Spleen (tissue), 7 donors: ENCODE data around the gene LMAN1.

Experiments
- POLR2A ChIP-seq, 3 donors: fragments of 450-650 bp; IDR thresholded peaks; one replicate each; pipeline ENCODE4 v1.5.1; 2017; ENCODE audit warnings: antibody characterized with exemption in 3 of 3, mild to moderate bottlenecking in 1 of 3
- POLR2AphosphoS5 ChIP-seq, 3 donors: sonication (generic); formaldehyde crosslinking; IDR thresholded peaks; one replicate each; pipeline ENCODE4 v1.5.1; 2017; ENCODE audit warnings: antibody characterized with exemption in 3 of 3
- TF ChIP-seq, protein P1 (sequence below), 11 experiments: fragments of 200-600 bp in 7 of 11; fragments of 450-650 bp in 4 of 11; sonication (generic) in 4 of 11; IDR thresholded peaks in 8 of 11; conservative IDR thresholded peaks in 3 of 11; 1 replicate in 7 of 11; 2 replicates in 4 of 11; pipeline versions ENCODE4 v1.4.0 to v1.8.0; 2016 to 2021; ENCODE audit warnings: antibody characterized with exemption in 11 of 11, inconsistent platforms in 4 of 11, mild to moderate bottlenecking in 1 of 11
- donor health status: DM: no; HTN: no; CAD: no; lungs with moderate emphysema.
- donor health status: DM: no; HTN: no; CAD: no.
- donor health status: DM: no; HTN: no; CAD: no.

DNA sequence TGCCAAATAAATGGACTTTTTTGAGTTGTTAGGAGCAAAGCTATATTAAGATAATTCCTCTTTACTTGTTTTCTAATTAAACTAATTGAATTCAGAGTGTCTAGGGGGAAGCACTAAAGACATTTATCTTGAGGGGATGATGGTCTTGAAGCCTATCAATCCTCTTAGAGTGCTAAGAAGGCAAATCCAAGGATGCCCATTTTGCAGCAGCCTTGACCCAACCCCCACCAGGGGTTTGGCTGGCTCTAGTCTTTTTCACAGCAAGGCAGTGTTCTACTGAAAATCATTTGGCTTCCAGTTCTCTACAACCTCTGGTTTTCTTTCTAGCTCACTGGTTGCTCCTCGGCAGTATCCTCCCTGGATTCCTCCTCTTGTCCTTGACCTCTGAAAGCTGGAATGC lies 79.3 kb downstream of the LMAN1 start:
- TF ChIP-seq POLR2AphosphoS5 (IDR thresholded peaks at IDR 0.05) (no peak), POLR2A (IDR thresholded peaks at IDR 0.05) (no peak)
- TF ChIP-seq, protein P1, sequence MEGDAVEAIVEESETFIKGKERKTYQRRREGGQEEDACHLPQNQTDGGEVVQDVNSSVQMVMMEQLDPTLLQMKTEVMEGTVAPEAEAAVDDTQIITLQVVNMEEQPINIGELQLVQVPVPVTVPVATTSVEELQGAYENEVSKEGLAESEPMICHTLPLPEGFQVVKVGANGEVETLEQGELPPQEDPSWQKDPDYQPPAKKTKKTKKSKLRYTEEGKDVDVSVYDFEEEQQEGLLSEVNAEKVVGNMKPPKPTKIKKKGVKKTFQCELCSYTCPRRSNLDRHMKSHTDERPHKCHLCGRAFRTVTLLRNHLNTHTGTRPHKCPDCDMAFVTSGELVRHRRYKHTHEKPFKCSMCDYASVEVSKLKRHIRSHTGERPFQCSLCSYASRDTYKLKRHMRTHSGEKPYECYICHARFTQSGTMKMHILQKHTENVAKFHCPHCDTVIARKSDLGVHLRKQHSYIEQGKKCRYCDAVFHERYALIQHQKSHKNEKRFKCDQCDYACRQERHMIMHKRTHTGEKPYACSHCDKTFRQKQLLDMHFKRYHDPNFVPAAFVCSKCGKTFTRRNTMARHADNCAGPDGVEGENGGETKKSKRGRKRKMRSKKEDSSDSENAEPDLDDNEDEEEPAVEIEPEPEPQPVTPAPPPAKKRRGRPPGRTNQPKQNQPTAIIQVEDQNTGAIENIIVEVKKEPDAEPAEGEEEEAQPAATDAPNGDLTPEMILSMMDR (IDR thresholded peaks at IDR 0.05 in 8 of 11, conservative IDR thresholded peaks at IDR 0.05 in 3 of 11), result no peak
